Esophagus (tissue), 2 donors: Measurements from ENCODE around the gene NPDC1. TPM values are rescaled to one million over a fixed set of nuclear protein-coding genes. Genes with fewer than 3 reads are reported as not detected.

Experiments
- H3K27ac ChIP-seq, 2 donors: one replicate each; pipeline ENCODE4 v1.5.1; 2013; ENCODE audit warnings: low read depth in 2 of 2, mild to moderate bottlenecking in 2 of 2, inconsistent platforms in 1 of 2, low read length in 1 of 2, moderate library complexity in 1 of 2
- H3K27me3 ChIP-seq, 2 donors: one replicate each; pipeline ENCODE4 v1.6.1; 2013; ENCODE audit warnings: low read length in 2 of 2, control low read depth in 1 of 2, mild to moderate bottlenecking in 1 of 2; ENCODE audit not compliant: insufficient read depth in 2 of 2, control insufficient read depth in 1 of 2
- H3K36me3 ChIP-seq, 2 donors: one replicate each; pipeline ENCODE4 v1.6.1; 2013; ENCODE audit warnings: low read length in 1 of 2; ENCODE audit not compliant: control insufficient read depth in 2 of 2, insufficient read depth in 2 of 2
- H3K4me1 ChIP-seq, 2 donors: one replicate each; pipeline ENCODE4 v1.6.1; 2013; ENCODE audit warnings: low read length in 1 of 2; ENCODE audit not compliant: control insufficient read depth in 2 of 2, insufficient read depth in 2 of 2
- H3K4me3 ChIP-seq, 2 donors: one replicate each; pipeline ENCODE4 v1.5.1; 2013; ENCODE audit warnings: low read length in 2 of 2, mild to moderate bottlenecking in 2 of 2, low read depth in 1 of 2, moderate library complexity in 1 of 2
- H3K9me3 ChIP-seq, 2 donors: one replicate each; pipeline ENCODE4 v1.6.1; 2013; ENCODE audit warnings: mild to moderate bottlenecking in 2 of 2, low read depth in 1 of 2, low read length in 1 of 2, moderate library complexity in 1 of 2; ENCODE audit not compliant: control insufficient read depth in 2 of 2, insufficient read depth in 1 of 2
- WGBS, 2 donors: extraction: QIAGEN DNeasy Blood & Tissue Kit; methylation state at CpG; one replicate each; pipeline ENCODE4 v1.1.7; 2013; 5-methylcytosine and 5-hydroxymethylcytosine counted together
- polyA plus RNA-seq, 2 donors: library from polyadenylated mRNA; stranded (reverse); fragments of 200-250 nt; gene quantifications; one replicate each; pipeline ENCODE4 v1.2.3, GENCODE V29; 2013
- donor health status: healthy with polysubstance abuse.
- donor health status: Bipolar disorder and iron deficiency.

Gene NPDC1
- polyA plus RNA-seq, 2 donors, result 33.1 to 44.3 TPM

- WGBS, 2 donors, result 86 to 91% methylated on average over 9 of the region's 9 CpGs
- no peaks in the 10 kb centered on the region for H3K27me3 ChIP-seq
- H3K27ac ChIP-seq, result no peak overlapping the region
- H3K9me3 ChIP-seq, result no peaks in the 10 kb centered on the region
- H3K4me3 ChIP-seq, result no peak overlapping the region
- peaks cover 4 to 21% of the 10 kb centered on the region in 2 donors for H3K4me1 ChIP-seq
- H3K36me3 ChIP-seq, result no peaks in the 10 kb centered on the region
Measured at GRCh38 chr9:137058521-137059234, 12.7 kb upstream of the NPDC1 start.

DNA sequence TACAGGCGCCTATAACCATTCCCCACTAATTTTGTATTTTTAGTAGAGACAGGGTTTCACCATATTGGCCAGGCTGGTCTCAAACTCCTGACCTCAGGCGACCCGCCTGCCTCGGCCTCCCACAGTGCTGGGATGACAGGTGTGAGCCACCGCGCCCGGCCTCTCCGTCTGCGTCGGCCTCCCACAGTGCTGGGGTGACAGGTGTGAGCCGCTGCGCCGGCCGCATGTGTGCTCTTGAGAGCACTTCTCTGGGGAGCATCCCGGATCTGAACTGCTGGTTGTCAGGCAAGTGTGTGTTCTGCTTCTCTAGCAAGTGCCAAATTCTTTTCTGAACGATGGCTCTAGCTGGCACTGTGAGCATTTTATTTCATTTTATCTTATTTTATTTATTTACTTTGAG lies 11.6 kb upstream of the NPDC1 start:
- WGBS, 2 donors, result 58 to 64% methylated on average over 16 of the region's 16 CpGs
- H3K9me3 ChIP-seq, result no peaks in the 10 kb centered on the region
- no peaks in the 10 kb centered on the region for H3K27me3 ChIP-seq
- peaks cover 4 to 28% of the 10 kb centered on the region in 2 donors for H3K4me1 ChIP-seq
- no peak overlapping the region for H3K27ac ChIP-seq
- no peak overlapping the region for H3K4me3 ChIP-seq
- no peaks in the 10 kb centered on the region for H3K36me3 ChIP-seq

GRCh38 chr9:137056739-137057415 lies 10.9 kb upstream of the NPDC1 start:
- Histone ChIP-seq H3K27ac (no peak overlapping the region), H3K9me3 (no peaks in the 10 kb centered on the region), H3K27me3 (no peaks in the 10 kb centered on the region), H3K36me3 (no peaks in the 10 kb centered on the region), H3K4me1 (peaks cover 4 to 27% of the 10 kb centered on the region in 2 donors), H3K4me3 (no peak overlapping the region)
- WGBS, 2 donors, result 70 to 79% methylated on average over 17 of the region's 17 CpGs

- Histone ChIP-seq H3K27me3 (no peaks in the 10 kb centered on the region), H3K27ac (peak overlapping the region; percentile 7 to 38), H3K4me1 (peaks cover 4 to 27% of the 10 kb centered on the region in 2 donors), H3K36me3 (no peaks in the 10 kb centered on the region), H3K9me3 (no peaks in the 10 kb centered on the region), H3K4me3 (no peak overlapping the region)
- WGBS, 2 donors, result 19 to 28% methylated on average over 28 of the region's 28 CpGs
Measured at GRCh38 chr9:137055385-137056364, 9.7 kb upstream of the NPDC1 start.

DNA sequence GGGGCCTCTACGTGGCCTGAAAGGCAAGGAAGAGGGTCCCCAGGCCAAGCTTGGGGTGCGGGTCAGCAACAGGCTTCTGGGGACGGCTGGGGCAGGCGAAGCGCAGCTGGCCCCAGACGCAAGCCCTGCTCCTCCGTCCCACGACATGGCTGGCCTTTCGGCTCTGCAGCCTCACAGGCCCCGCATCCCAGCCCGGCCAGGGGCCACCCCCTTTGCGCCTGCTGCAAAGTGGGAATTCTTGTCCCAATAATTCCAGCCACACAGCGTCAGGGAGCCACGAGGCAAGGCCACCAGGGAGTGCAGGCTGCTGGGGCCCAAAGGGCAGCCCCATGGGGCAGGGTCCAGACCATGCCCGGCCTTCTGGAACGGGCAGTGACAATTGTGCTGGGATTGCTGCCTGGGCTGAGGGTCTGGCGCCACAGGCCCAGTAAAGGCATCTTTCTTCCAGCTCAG lies 9.0 kb upstream of the NPDC1 start:
- peaks cover 0 to 2% of the 10 kb centered on the region in 2 donors for H3K27me3 ChIP-seq
- peaks cover 4 to 27% of the 10 kb centered on the region in 2 donors for H3K4me1 ChIP-seq
- no peak overlapping the region for H3K4me3 ChIP-seq
- WGBS, 2 donors, result 67% methylated on average over 17 of the region's 17 CpGs
- peak overlapping the region in 1 of 2 donors; percentile 38 for H3K27ac ChIP-seq
- H3K36me3 ChIP-seq, result no peaks in the 10 kb centered on the region
- peaks cover 0 to under 1% of the 10 kb centered on the region in 2 donors for H3K9me3 ChIP-seq

DNA sequence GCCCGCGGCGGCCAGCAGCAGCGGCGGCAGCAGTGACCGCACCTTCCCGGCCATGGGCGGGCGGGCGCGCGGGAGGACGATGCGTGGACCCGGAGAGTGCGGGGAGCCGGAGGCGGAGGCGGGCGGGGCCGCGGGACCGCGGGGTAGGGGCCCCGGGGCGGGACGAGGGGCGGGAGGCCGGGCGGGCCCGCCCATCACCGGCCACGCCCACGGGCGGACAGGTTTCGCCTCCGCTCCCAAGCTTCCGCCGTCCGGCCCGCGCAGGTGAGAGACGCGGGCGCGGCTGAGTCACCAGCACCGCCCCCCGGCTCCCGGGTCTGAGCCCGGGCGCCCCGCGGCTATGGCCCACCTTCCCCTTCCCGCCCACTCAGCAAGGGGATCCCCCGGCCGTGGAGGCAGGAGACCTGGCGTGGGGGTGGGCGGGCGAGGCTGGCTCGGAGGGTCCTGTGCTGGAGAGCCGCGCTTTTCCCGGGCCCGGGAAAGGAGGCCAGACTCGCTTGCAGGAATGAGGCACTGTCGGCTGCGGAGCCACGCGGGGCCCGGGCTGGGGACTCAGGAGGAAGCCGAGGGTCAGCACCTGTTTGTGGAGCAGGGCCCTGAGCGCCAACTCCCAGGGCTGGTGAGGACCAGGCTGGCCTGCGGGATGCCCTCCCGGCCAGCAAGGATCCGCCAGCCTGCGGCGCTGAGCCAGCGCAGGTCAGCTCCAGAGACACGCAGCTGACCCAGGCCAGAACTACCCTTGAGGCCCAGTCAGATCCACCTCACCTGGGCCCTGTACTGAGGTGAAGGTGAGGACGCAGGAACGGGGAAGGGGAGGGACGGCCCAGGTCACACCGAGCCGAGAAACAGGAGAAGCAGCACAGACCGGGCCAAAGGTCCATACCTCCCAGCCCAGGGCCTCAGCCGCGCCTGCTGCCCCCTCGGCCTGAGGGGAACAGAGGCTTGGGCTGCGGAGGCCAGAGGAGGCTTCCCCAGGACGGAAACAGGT lies 8.3 kb upstream of the NPDC1 start, which contains the start of gene ENTPD2:
ENTPD2 (minus strand) TSS at position 118 of the 988 bp plus-strand sequence; CDS start at position 54, 64 bp downstream.
- Histone ChIP-seq H3K4me3 (peak within 1 kb of the TSS; percentile 34 to 61), H3K9me3 (peaks cover 0 to 2% of the 10 kb centered on the region in 2 donors), H3K27ac (peak within 1 kb of the TSS; percentile 18 to 22), H3K4me1 (peaks cover 4 to 27% of the 10 kb centered on the region in 2 donors), H3K36me3 (no peaks in the 10 kb centered on the region), H3K27me3 (peaks cover 0 to 4% of the 10 kb centered on the region in 2 donors)
- 17 to 20% methylated on average over 68 to 90 of the region's 90 CpGs for WGBS, 2 donors

DNA sequence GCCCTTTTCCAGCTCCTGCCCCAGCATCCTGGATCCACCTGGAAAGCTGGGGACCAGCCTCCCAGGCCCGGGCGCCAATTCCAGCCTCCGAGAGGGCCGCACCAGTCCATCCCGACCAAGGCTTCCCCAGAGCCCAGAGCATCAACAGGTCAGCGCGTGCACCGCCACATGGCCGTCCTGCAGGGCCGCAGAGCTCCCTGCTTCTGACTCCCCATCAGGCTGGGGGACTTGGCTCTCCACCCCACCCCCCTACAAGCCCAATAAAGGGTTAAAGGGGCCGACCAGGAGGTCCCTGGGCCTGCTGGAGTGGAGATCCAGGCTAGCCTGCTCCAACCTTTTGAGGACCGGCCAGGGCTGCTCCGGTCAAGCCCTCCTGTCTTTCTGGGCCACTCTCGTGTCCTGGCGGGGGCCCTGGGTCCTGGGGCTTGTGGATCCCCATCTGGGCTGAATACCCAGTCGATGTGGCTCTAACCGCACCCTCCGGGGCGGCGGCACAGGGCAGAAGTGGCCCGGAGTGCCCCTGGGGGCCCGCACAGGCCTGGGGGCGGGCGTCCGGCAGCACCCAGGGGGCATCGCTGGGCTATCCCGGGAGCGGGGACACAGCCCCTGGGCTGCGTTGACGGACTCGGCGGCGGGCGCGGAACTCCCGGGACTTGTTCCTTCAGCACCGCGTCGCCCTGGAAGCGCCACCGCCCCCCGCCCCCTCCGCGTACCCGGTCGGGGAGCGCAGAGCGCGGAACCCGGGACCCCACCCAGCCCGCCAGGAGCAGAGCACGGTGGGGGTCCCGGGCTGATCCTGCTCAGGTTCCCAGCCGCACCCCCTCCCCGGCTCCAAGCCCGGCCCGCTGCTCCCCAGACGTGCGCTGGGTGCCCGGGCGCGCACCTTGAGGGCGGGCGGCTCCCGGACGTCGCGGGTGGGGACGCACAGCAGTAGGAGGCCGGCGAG lies 7.3 kb upstream of the NPDC1 start:
- Histone ChIP-seq H3K27me3 (peaks cover 0 to 4% of the 10 kb centered on the region in 2 donors), H3K4me1 (peaks cover 4 to 31% of the 10 kb centered on the region in 2 donors), H3K27ac (no peak overlapping the region), H3K36me3 (no peaks in the 10 kb centered on the region), H3K9me3 (peaks cover 0 to 2% of the 10 kb centered on the region in 2 donors), H3K4me3 (peak overlapping the region; percentile 34 to 61)
- WGBS, 2 donors, result 16 to 18% methylated on average over 58 to 71 of the region's 71 CpGs

GRCh38 chr9:137052293-137052692 lies 6.3 kb upstream of the NPDC1 start:
- Histone ChIP-seq H3K27ac (no peak overlapping the region), H3K4me3 (no peak overlapping the region), H3K4me1 (peaks cover 4 to 31% of the 10 kb centered on the region in 2 donors), H3K36me3 (no peaks in the 10 kb centered on the region), H3K9me3 (peaks cover 0 to 2% of the 10 kb centered on the region in 2 donors), H3K27me3 (peaks cover 0 to 4% of the 10 kb centered on the region in 2 donors)
- WGBS, 2 donors, result 70 to 81% methylated on average over 8 of the region's 8 CpGs
